K562 (cell line): ENCODE results near the gene STOML3. TPM values are rescaled to one million over a fixed set of nuclear protein-coding genes. Genes with fewer than 3 reads are reported as not detected.

Experiments used
- ARNT ChIP-seq, 2 experiments: fragments of 450-650 bp; IDR thresholded peaks; 2 replicates each; pipeline ENCODE4 v1.6.1; 2016; ENCODE audit warnings: mild to moderate bottlenecking in 1 of 2
- BCL6 ChIP-seq: fragments of 250-450 bp; sonication (Bioruptor Pico); IDR thresholded peaks from 2 replicates; pipeline ENCODE4 v1.4.0; 2020
- CREM ChIP-seq: IDR thresholded peaks from 2 replicates; pipeline ENCODE4 v1.6.1; 2014; ENCODE audit warnings: antibody characterized with exemption, low read depth
- EP300 ChIP-seq: IDR thresholded peaks from 2 replicates; pipeline ENCODE4 v1.6.1; 2012; ENCODE audit warnings: low read length, improper control_type of control experiment
- FOXK1 ChIP-seq: sonication (generic); formaldehyde crosslinking; IDR thresholded peaks from 2 replicates; pipeline ENCODE4 v1.8.0; 2022; ENCODE audit warnings: missing genetic modification reagents, mild to moderate bottlenecking, borderline replicate concordance
- FOXK2 ChIP-seq, 2 experiments: fragments of 450-650 bp; IDR thresholded peaks in 1 of 2; conservative IDR thresholded peaks in 1 of 2; 2 replicates each; pipeline ENCODE4 v1.6.1; 2016; ENCODE audit warnings: low read depth in 2 of 2, mild to moderate bottlenecking in 1 of 2
- POLR2AphosphoS5 ChIP-seq: IDR thresholded peaks from 2 replicates; pipeline ENCODE4 v1.6.1; 2011; ENCODE audit warnings: mild to moderate bottlenecking, low read depth, low read length, moderate library complexity; ENCODE audit not compliant: control insufficient read depth, insufficient read depth
- SOX6 ChIP-seq: fragments of 450-650 bp; IDR thresholded peaks from 2 replicates; pipeline ENCODE4 v1.6.1; 2014; ENCODE audit warnings: mild to moderate bottlenecking
- TCF7 ChIP-seq: sonication (generic); IDR thresholded peaks from 2 replicates; pipeline ENCODE4 v1.6.1; 2016; ENCODE audit warnings: antibody characterized with exemption, borderline replicate concordance
- ZKSCAN1 ChIP-seq: fragments of 150-350 bp; IDR thresholded peaks from 2 replicates; pipeline ENCODE4 v1.6.1; 2016; ENCODE audit warnings: low read depth, low read length
- ZNF431 ChIP-seq: sonication (generic); formaldehyde crosslinking; IDR thresholded peaks from 2 replicates; pipeline ENCODE4 v1.8.0; 2022; ENCODE audit warnings: mild to moderate bottlenecking, missing genetic modification reagents
- ZNF445 ChIP-seq: fragments of 250-450 bp; sonication (Bioruptor Pico); IDR thresholded peaks from 2 replicates; pipeline ENCODE4 v1.4.0; 2020; ENCODE audit warnings: low read depth, mild to moderate bottlenecking, moderate library complexity
- polyA plus RNA-seq, 8 experiments: library from polyadenylated mRNA; depleted of rRNA in 4 of 8; stranded (reverse) in 5 of 8; unstranded in 3 of 8; fragments of >200 nt; fragmentation: Nextera tagmentation in 2 of 8; fragmentation: Illumina TruSeq in 1 of 8; extraction: Ambion mirVana in 2 of 8; extraction: Trizol in 1 of 8; gene quantifications; 2 replicates each; pipeline versions ENCODE4 v1.2.1 to v1.2.3, GENCODE V29; 2011 to 2014; ENCODE audit warnings: inconsistent platforms in 1 of 8, missing spikeins in 1 of 8
- total RNA-seq, 7 experiments: library from RNA; depleted of rRNA in 6 of 7; stranded (reverse); fragments of >200 nt in 6 of 7; fragmentation: Illumina TruSeq in 2 of 7; extraction: Trizol in 2 of 7; gene quantifications; 2 replicates each; pipeline versions ENCODE4 v1.2.1 to v1.2.3, GENCODE V29; 2011 to 2021; ENCODE audit warnings: low replicate concordance in 1 of 7
- TF ChIP-seq, protein P1 (sequence below): fragments of 450-650 bp; IDR thresholded peaks from 2 replicates; pipeline ENCODE4 v1.6.1; 2017; ENCODE audit warnings: antibody characterized with exemption
- TF ChIP-seq, protein P2 (sequence below): sonication (generic); IDR thresholded peaks from 2 replicates; pipeline ENCODE4 v1.6.1; 2016
- TF ChIP-seq, protein P3 (sequence below): fragments of 450-650 bp; IDR thresholded peaks from 2 replicates; pipeline ENCODE4 v1.6.1; 2016; ENCODE audit warnings: low read depth, mild to moderate bottlenecking, moderate library complexity
- TF ChIP-seq, protein P4 (sequence below): sonication (generic); formaldehyde crosslinking; IDR thresholded peaks from 2 replicates; pipeline ENCODE4 v1.8.0; 2022; ENCODE audit warnings: missing genetic modification reagents, mild to moderate bottlenecking, moderate library complexity, borderline replicate concordance
- TF ChIP-seq, protein P5 (sequence below): fragments of 450-650 bp; IDR thresholded peaks from 2 replicates; pipeline ENCODE4 v1.6.1; 2016; ENCODE audit warnings: low read depth

STOML3 gene
- total and polyA plus RNA-seq, 9 of the 15 experiments (the other 6 are each of a cell fraction or from before 2014, with no cell fraction given) = 0.04 TPM; not detected in 8

DNA sequence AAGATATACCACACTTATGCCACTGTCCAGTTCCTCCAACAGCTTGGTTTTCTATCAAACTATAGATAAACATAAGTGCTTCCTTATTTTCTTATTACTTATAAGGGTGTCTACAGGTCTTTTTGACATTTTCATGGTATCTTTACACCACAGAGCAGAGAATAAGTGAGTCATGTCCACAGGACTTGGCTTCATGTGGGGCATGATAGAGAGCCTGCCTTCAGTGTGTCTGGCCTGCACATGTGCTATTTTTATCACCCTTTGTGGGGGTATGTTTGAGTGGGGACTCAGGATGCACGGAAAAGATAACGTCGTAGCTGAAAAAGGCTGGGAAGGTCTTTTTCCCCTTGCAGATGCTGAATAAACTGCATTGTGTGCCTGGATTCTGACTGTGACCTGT lies 8.1 kb upstream of the STOML3 start (continued):
- TF ChIP-seq, protein P1, sequence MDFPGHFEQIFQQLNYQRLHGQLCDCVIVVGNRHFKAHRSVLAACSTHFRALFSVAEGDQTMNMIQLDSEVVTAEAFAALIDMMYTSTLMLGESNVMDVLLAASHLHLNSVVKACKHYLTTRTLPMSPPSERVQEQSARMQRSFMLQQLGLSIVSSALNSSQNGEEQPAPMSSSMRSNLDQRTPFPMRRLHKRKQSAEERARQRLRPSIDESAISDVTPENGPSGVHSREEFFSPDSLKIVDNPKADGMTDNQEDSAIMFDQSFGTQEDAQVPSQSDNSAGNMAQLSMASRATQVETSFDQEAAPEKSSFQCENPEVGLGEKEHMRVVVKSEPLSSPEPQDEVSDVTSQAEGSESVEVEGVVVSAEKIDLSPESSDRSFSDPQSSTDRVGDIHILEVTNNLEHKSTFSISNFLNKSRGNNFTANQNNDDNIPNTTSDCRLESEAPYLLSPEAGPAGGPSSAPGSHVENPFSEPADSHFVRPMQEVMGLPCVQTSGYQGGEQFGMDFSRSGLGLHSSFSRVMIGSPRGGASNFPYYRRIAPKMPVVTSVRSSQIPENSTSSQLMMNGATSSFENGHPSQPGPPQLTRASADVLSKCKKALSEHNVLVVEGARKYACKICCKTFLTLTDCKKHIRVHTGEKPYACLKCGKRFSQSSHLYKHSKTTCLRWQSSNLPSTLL = no peak
- TF ChIP-seq FOXK2 (conservative IDR thresholded peaks at IDR 0.05 in 1 of 2, IDR thresholded peaks at IDR 0.05 in 1 of 2; ENCODE audit: low read depth in 2 of 2) = 0 out of 4 replicates have a peak, but pooled peaks of 1 of the 2 experiments have one; percentile 31
- peak; percentile 48 for TF ChIP-seq CREM
- TF ChIP-seq, protein P2, sequence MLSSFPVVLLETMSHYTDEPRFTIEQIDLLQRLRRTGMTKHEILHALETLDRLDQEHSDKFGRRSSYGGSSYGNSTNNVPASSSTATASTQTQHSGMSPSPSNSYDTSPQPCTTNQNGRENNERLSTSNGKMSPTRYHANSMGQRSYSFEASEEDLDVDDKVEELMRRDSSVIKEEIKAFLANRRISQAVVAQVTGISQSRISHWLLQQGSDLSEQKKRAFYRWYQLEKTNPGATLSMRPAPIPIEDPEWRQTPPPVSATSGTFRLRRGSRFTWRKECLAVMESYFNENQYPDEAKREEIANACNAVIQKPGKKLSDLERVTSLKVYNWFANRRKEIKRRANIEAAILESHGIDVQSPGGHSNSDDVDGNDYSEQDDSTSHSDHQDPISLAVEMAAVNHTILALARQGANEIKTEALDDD = no peak
- TF ChIP-seq, protein P3, sequence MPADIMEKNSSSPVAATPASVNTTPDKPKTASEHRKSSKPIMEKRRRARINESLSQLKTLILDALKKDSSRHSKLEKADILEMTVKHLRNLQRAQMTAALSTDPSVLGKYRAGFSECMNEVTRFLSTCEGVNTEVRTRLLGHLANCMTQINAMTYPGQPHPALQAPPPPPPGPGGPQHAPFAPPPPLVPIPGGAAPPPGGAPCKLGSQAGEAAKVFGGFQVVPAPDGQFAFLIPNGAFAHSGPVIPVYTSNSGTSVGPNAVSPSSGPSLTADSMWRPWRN = no peak
- TF ChIP-seq, protein P4, sequence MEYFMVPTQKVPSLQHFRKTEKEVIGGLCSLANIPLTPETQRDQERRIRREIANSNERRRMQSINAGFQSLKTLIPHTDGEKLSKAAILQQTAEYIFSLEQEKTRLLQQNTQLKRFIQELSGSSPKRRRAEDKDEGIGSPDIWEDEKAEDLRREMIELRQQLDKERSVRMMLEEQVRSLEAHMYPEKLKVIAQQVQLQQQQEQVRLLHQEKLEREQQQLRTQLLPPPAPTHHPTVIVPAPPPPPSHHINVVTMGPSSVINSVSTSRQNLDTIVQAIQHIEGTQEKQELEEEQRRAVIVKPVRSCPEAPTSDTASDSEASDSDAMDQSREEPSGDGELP (CRISPR knock-in tag) = no peak
- TF ChIP-seq BCL6 (CRISPR knock-in tag) = no peak
- no peak for TF ChIP-seq ZNF431 (CRISPR knock-in tag)
- TF ChIP-seq, protein P5, sequence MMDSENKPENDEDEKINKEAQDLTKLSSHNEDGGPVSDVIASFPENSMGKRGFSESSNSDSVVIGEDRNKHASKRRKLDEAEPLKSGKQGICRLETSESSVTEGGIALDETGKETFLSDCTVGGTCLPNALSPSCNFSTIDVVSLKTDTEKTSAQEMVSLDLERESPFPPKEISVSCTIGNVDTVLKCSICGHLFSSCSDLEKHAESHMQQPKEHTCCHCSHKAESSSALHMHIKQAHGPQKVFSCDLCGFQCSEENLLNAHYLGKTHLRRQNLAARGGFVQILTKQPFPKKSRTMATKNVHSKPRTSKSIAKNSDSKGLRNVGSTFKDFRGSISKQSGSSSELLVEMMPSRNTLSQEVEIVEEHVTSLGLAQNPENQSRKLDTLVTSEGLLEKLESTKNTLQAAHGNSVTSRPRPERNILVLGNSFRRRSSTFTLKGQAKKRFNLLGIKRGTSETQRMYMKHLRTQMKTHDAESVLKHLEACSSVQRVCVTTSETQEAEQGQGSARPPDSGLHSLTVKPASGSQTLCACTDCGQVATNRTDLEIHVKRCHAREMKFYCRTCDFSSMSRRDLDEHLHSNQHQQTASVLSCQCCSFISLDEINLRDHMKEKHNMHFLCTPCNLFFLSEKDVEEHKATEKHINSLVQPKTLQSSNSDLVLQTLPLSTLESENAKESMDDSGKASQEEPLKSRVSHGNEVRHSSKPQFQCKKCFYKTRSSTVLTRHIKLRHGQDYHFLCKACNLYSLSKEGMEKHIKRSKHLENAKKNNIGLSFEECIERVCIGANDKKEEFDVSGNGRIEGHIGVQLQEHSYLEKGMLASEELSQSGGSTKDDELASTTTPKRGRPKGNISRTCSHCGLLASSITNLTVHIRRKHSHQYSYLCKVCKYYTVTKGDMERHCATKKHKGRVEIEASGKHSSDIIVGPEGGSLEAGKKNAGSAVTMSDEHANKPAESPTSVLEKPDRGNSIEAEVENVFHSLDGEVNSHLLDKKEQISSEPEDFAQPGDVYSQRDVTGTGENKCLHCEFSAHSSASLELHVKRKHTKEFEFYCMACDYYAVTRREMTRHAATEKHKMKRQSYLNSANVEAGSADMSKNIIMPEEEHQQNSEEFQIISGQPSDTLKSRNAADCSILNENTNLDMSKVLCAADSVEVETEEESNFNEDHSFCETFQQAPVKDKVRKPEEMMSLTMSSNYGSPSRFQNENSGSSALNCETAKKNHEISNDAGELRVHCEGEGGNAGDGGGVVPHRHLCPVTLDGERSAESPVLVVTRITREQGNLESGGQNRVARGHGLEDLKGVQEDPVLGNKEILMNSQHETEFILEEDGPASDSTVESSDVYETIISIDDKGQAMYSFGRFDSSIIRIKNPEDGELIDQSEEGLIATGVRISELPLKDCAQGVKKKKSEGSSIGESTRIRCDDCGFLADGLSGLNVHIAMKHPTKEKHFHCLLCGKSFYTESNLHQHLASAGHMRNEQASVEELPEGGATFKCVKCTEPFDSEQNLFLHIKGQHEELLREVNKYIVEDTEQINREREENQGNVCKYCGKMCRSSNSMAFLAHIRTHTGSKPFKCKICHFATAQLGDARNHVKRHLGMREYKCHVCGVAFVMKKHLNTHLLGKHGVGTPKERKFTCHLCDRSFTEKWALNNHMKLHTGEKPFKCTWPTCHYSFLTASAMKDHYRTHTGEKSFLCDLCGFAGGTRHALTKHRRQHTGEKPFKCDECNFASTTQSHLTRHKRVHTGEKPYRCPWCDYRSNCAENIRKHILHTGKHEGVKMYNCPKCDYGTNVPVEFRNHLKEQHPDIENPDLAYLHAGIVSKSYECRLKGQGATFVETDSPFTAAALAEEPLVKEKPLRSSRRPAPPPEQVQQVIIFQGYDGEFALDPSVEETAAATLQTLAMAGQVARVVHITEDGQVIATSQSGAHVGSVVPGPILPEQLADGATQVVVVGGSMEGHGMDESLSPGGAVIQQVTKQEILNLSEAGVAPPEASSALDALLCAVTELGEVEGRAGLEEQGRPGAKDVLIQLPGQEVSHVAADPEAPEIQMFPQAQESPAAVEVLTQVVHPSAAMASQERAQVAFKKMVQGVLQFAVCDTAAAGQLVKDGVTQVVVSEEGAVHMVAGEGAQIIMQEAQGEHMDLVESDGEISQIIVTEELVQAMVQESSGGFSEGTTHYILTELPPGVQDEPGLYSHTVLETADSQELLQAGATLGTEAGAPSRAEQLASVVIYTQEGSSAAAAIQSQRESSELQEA = no peak
- TF ChIP-seq EP300 = peak; percentile 79; the same call in 1 of the 2 replicates
- peak; percentile 92 for TF ChIP-seq POLR2AphosphoS5
- peak; percentile 75 for TF ChIP-seq SOX6
- TF ChIP-seq FOXK1 = no peak
- no peak for TF ChIP-seq ZNF445
- no peak for TF ChIP-seq TCF7
- TF ChIP-seq ARNT (IDR thresholded peaks at IDR 0.05) = 0 out of 4 replicates have a peak, but pooled peaks of 1 of the 2 experiments have one; percentile 64
- 0 out of 2 replicates have a peak, but pooled peaks have one; percentile 14 for TF ChIP-seq ZKSCAN1
